Stimulated activated CD4-positive, alpha-beta T cell treated with anti-CD3 and anti-CD28 coated beads, Interleukin-12 subunit alpha, Interleukin-12 subunit beta, amount 100 ng/mL, for 48 hours (primary cell): Measurements from ENCODE around the gene MYH9.

Experiments used
- DNase-seq, 3 donors: peaks; one replicate each; pipeline ENCODE4 v3.0.0-alpha.2; 2020; ENCODE audit warnings: low read depth in 2 of 3, low spot score in 1 of 3

The MYH9 gene

GRCh38 chr22:36233796-36234195 lies 154.0 kb downstream of the MYH9 start:
- DNase-seq, result no peak

- DNase-seq, result no peak
Measured at GRCh38 chr22:36232715-36233401, 154.9 kb downstream of the MYH9 start.
